ENCODE results near the gene DISP1. TPM values are rescaled to one million over a fixed set of nuclear protein-coding genes. Genes with fewer than 3 reads are reported as not detected.

Gene DISP1
- total and polyA plus RNA-seq, 4 experiments from 2014 or later = 1.9 to 4.2 (median 3.4) TPM

- peaks cover 0 to 3% (median 0%) of the 10 kb centered on the region in 8 donors for H3K9me3 Mint-ChIP-seq
- peaks cover 0 to 4% (median 2%) of the 10 kb centered on the region in 4 donors for H3K4me1 Mint-ChIP-seq
- Histone ChIP-seq H3K36me3 (ENCODE audit: insufficient read depth, low read length) (no peaks in the 10 kb centered on the region), H3K27me3 (ENCODE audit: insufficient read depth, low read length) (no peaks in the 10 kb centered on the region), H3K27ac (ENCODE audit: low read depth, low read length) (no peak overlapping the region), H3K9me3 (ENCODE audit: control insufficient read depth in 1 of 2, low read length in 2 of 2) (no peaks in the 10 kb centered on the region), H3K4me1 (ENCODE audit: insufficient read depth, low read length) (peaks cover 5% of the 10 kb centered on the region), H3K4me3 (ENCODE audit: low read length in 2 of 2) (no peak overlapping the region)
- intact Hi-C loops (cut with micrococcal nuclease) = loop anchor here (5.0 kb wide), 1 partner anchor 887 kb away; no protein-coding TSS in a partner anchor
- H3K27ac Mint-ChIP-seq = no peak overlapping the region
- DNase-seq = no peak
- no peak overlapping the region for H3K4me3 Mint-ChIP-seq
- peaks cover 1 to 4% of the 10 kb centered on the region in 2 donors for H3K27me3 Mint-ChIP-seq
- ChIA-PET CTCF (ENCODE audit: partially characterized antibody) (interaction anchor here (0.8 to 2.5 kb wide), 3 partner anchors 286 to 329 kb away, joined by 4 to 13 read pairs (median 7); no protein-coding TSS in a partner anchor), POLR2A (ENCODE audit: partially characterized antibody) (no interaction called here)
- no peaks in the 10 kb centered on the region for H3K36me3 Mint-ChIP-seq
Observed at GRCh38 chr1:222794656-222795474, 20.0 kb upstream of the DISP1 start.

DNA sequence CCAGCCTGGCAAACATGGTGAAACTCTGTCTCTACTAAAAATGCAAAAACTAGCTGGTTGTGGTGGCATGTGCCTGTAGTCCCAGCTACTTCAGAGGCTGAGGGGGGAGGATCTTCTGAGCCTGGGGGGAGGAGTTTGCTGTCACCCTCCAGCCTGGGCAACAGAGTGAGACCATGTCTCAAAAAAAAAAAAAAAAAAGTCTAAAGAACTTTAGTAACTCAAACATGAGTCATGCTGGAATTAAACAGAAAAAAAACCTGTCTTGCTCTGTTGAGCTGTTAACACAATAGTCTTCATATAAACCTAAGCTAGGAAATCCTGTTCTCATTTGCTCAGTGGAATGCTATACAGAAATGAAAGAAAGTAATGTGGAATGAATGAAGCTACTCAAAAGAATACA, 16.7 kb upstream of the DISP1 start:
- no peak overlapping the region for H3K4me3 Mint-ChIP-seq
- Histone ChIP-seq H3K4me3 (ENCODE audit: low read length in 2 of 2) (no peak overlapping the region), H3K36me3 (ENCODE audit: insufficient read depth, low read length) (no peaks in the 10 kb centered on the region), H3K4me1 (ENCODE audit: insufficient read depth, low read length) (peaks cover 5% of the 10 kb centered on the region), H3K27me3 (ENCODE audit: insufficient read depth, low read length) (no peaks in the 10 kb centered on the region), H3K27ac (ENCODE audit: low read depth, low read length) (no peak overlapping the region), H3K9me3 (ENCODE audit: control insufficient read depth in 1 of 2, low read length in 2 of 2) (no peaks in the 10 kb centered on the region)
- no peaks in the 10 kb centered on the region for H3K9me3 Mint-ChIP-seq
- peaks cover 0 to 5% (median 2%) of the 10 kb centered on the region in 4 donors for H3K4me1 Mint-ChIP-seq
- no peak overlapping the region for H3K27ac Mint-ChIP-seq
- peaks cover 3 to 10% of the 10 kb centered on the region in 2 donors for H3K27me3 Mint-ChIP-seq
- intact Hi-C loops (cut with micrococcal nuclease) = no loop called here
- POLR2A ChIA-PET (ENCODE audit: partially characterized antibody) = interaction anchor here (0.6 to 0.7 kb wide), 2 partner anchors 34 to 128 kb away, joined by 3 read pairs; no protein-coding TSS in a partner anchor
- no peaks in the 10 kb centered on the region for H3K36me3 Mint-ChIP-seq
- CTCF ChIA-PET (ENCODE audit: partially characterized antibody) = interaction anchor here (0.5 to 0.9 kb wide), 2 partner anchors 21 to 326 kb away, joined by 4 read pairs; no protein-coding TSS in a partner anchor
- DNase-seq = no peak

GRCh38 chr1:222798975-222799374, 15.9 kb upstream of the DISP1 start:
- no peak overlapping the region for H3K4me3 Mint-ChIP-seq
- POLR2A ChIA-PET (ENCODE audit: partially characterized antibody) = no interaction called here
- H3K27me3 Mint-ChIP-seq = peaks cover 9 to 10% of the 10 kb centered on the region in 2 donors
- peaks cover 0 to 5% (median 2%) of the 10 kb centered on the region in 4 donors for H3K4me1 Mint-ChIP-seq
- Histone ChIP-seq H3K4me1 (ENCODE audit: insufficient read depth, low read length) (peaks cover 5% of the 10 kb centered on the region), H3K9me3 (ENCODE audit: control insufficient read depth in 1 of 2, low read length in 2 of 2) (no peaks in the 10 kb centered on the region), H3K27ac (ENCODE audit: low read depth, low read length) (no peak overlapping the region), H3K27me3 (ENCODE audit: insufficient read depth, low read length) (no peaks in the 10 kb centered on the region), H3K4me3 (ENCODE audit: low read length in 2 of 2) (no peak overlapping the region), H3K36me3 (ENCODE audit: insufficient read depth, low read length) (no peaks in the 10 kb centered on the region)
- DNase-seq = no peak
- H3K9me3 Mint-ChIP-seq = no peaks in the 10 kb centered on the region
- H3K27ac Mint-ChIP-seq = no peak overlapping the region
- intact Hi-C loops (cut with micrococcal nuclease) = no loop called here
- CTCF ChIA-PET (ENCODE audit: partially characterized antibody) = no interaction called here
- H3K36me3 Mint-ChIP-seq = no peaks in the 10 kb centered on the region

GRCh38 chr1:222801067-222801466, 13.8 kb upstream of the DISP1 start:
- CTCF ChIA-PET (ENCODE audit: partially characterized antibody) = no interaction called here

GRCh38 chr1:222811671-222812070, 3.2 kb upstream of the DISP1 start:
- Histone ChIP-seq H3K36me3 (ENCODE audit: insufficient read depth, low read length) (no peaks in the 10 kb centered on the region), H3K4me1 (ENCODE audit: insufficient read depth, low read length) (peaks cover 18% of the 10 kb centered on the region), H3K27me3 (ENCODE audit: insufficient read depth, low read length) (no peaks in the 10 kb centered on the region), H3K9me3 (ENCODE audit: control insufficient read depth in 1 of 2, low read length in 2 of 2) (no peaks in the 10 kb centered on the region), H3K27ac (ENCODE audit: low read depth, low read length) (no peak overlapping the region), H3K4me3 (ENCODE audit: low read length in 2 of 2) (no peak overlapping the region)
- peaks cover 0 to 4% of the 10 kb centered on the region in 2 donors for H3K36me3 Mint-ChIP-seq
- H3K27me3 Mint-ChIP-seq = peaks cover 2% of the 10 kb centered on the region in 2 donors
- POLR2A ChIA-PET (ENCODE audit: partially characterized antibody) = no interaction called here
- H3K4me3 Mint-ChIP-seq = no peak overlapping the region
- intact Hi-C loops (cut with micrococcal nuclease) = loop anchor here (10.0 kb wide), 1 partner anchor 347 kb away; no protein-coding TSS in a partner anchor
- DNase-seq = no peak
- H3K27ac Mint-ChIP-seq = no peak overlapping the region
- CTCF ChIA-PET (ENCODE audit: partially characterized antibody) = no interaction called here
- H3K9me3 Mint-ChIP-seq = no peaks in the 10 kb centered on the region
- H3K4me1 Mint-ChIP-seq = peaks cover 16 to 27% (median 21%) of the 10 kb centered on the region in 4 donors

More at GRCh38 chr1:222801067-222801466, 13.8 kb upstream of the DISP1 start:
- no peaks in the 10 kb centered on the region for H3K9me3 ChIP-seq (ENCODE audit: control insufficient read depth in 1 of 2, low read length in 2 of 2)
- Mint-ChIP-seq H3K9me3 (no peaks in the 10 kb centered on the region), H3K27ac (no peak overlapping the region), H3K4me3 (no peak overlapping the region), H3K27me3 (peaks cover 12 to 16% of the 10 kb centered on the region in 2 donors), H3K4me1 (peaks cover 0 to 5% (median 2%) of the 10 kb centered on the region in 4 donors), H3K36me3 (no peaks in the 10 kb centered on the region)
- H3K4me3 ChIP-seq (ENCODE audit: low read length in 2 of 2) = no peak overlapping the region
- POLR2A ChIA-PET (ENCODE audit: partially characterized antibody) = no interaction called here
- H3K27me3 ChIP-seq (ENCODE audit: insufficient read depth, low read length) = no peaks in the 10 kb centered on the region
- H3K4me1 ChIP-seq (ENCODE audit: insufficient read depth, low read length) = peaks cover 5% of the 10 kb centered on the region
- intact Hi-C loops (cut with micrococcal nuclease) = no loop called here
- DNase-seq = no peak
- no peaks in the 10 kb centered on the region for H3K36me3 ChIP-seq (ENCODE audit: insufficient read depth, low read length)
- no peak overlapping the region for H3K27ac ChIP-seq (ENCODE audit: low read depth, low read length)

DNA sequence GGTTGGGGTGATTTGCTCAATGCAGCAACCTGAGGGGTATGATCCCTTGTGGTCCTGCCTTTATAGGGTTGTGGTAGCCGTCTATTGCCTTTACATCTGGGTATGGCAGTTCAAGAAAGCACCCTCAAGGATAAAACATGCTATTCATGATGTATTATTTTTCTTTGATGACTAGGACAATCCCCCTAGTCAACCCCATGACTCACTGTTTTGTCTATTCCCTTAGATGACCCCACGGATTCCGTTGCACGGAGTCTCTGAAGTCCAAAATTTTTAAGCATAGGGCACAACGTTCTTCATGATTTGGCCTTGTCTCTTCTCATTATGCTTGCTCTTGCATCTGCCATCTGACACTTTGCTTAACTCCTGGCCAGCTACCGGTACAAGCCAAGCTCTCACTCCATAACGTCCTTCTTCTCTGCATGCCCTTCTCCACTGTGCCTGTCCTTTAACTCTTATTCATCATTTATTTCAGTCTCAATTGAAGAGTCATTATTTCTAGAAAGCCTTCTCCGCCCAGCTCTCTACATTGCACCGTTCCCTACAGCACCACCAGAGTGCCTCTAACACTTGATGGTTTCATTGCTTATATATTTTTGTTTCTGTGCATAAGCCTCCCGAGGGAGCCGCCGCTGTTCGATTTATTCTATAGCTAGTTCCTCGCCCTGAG, 838 bp upstream of the DISP1 start:
- no peaks in the 10 kb centered on the region for H3K9me3 Mint-ChIP-seq
- H3K4me3 Mint-ChIP-seq = peak overlapping the region; percentile 88 to 97 (median 94)
- H3K27me3 ChIP-seq (ENCODE audit: insufficient read depth, low read length) = no peaks in the 10 kb centered on the region
- intact Hi-C loops (cut with micrococcal nuclease) = loop anchor here (10.0 kb wide), 1 partner anchor 349 kb away; no protein-coding TSS in a partner anchor
- H3K27ac Mint-ChIP-seq = peak overlapping the region; percentile 55 to 95 (median 91)
- H3K4me1 Mint-ChIP-seq = peaks cover 18 to 30% (median 24%) of the 10 kb centered on the region in 4 donors
- H3K27me3 Mint-ChIP-seq = peaks cover 2% of the 10 kb centered on the region in 2 donors
- H3K36me3 ChIP-seq (ENCODE audit: insufficient read depth, low read length) = no peaks in the 10 kb centered on the region
- no peak for DNase-seq
- ChIA-PET POLR2A (ENCODE audit: partially characterized antibody) (interaction anchor here (0.5 kb wide), 1 partner anchor 21 kb away, joined by 3 read pairs; no protein-coding TSS in a partner anchor), CTCF (ENCODE audit: partially characterized antibody) (no interaction called here)
- H3K36me3 Mint-ChIP-seq = peaks cover 0 to 4% of the 10 kb centered on the region in 2 donors
- H3K4me3 ChIP-seq (ENCODE audit: low read length in 2 of 2) = peak overlapping the region; percentile 40 to 75
- peak overlapping the region; percentile 52 for H3K27ac ChIP-seq (ENCODE audit: low read depth, low read length)
- H3K9me3 ChIP-seq (ENCODE audit: control insufficient read depth in 1 of 2, low read length in 2 of 2) = no peaks in the 10 kb centered on the region
- H3K4me1 ChIP-seq (ENCODE audit: insufficient read depth, low read length) = peaks cover 18% of the 10 kb centered on the region

DNA sequence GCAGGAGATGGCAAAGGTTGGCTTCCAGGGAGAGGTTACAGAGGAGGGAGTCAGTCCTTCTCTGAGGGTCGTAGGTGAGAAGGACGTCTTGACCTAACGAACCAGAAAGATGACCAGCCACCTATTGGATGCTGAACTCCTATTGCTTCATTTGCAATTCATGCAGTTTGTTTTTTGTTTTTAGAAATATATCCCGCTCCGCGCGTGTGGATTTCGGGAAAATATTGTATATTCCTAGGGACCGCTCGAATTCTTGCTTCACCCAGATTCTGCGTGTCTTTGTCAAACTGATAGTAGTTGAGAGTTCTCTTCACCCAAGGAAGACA, 564 bp downstream of the DISP1 start:
- ChIA-PET POLR2A (ENCODE audit: partially characterized antibody) (no interaction called here), CTCF (ENCODE audit: partially characterized antibody) (interaction anchor here (0.7 to 1.2 kb wide), 2 partner anchors 8 to 308 kb away, joined by 3 read pairs; no protein-coding TSS in a partner anchor)
- intact Hi-C loops (cut with micrococcal nuclease) = loop anchor here (1.0 to 10.0 kb wide), 2 partner anchors 102 to 351 kb away; no protein-coding TSS in a partner anchor
- no peaks in the 10 kb centered on the region for H3K9me3 Mint-ChIP-seq
- peak overlapping the region; percentile 55 to 95 (median 88) for H3K27ac Mint-ChIP-seq
- Histone ChIP-seq H3K4me1 (ENCODE audit: insufficient read depth, low read length) (peaks cover 18% of the 10 kb centered on the region), H3K4me3 (ENCODE audit: low read length in 2 of 2) (peak overlapping the region; percentile 27 to 75), H3K36me3 (ENCODE audit: insufficient read depth, low read length) (no peaks in the 10 kb centered on the region), H3K9me3 (ENCODE audit: control insufficient read depth in 1 of 2, low read length in 2 of 2) (no peaks in the 10 kb centered on the region), H3K27me3 (ENCODE audit: insufficient read depth, low read length) (no peaks in the 10 kb centered on the region), H3K27ac (ENCODE audit: low read depth, low read length) (peak overlapping the region; percentile 52)
- peaks cover 18 to 30% (median 24%) of the 10 kb centered on the region in 4 donors for H3K4me1 Mint-ChIP-seq
- H3K36me3 Mint-ChIP-seq = peaks cover 0 to 4% of the 10 kb centered on the region in 2 donors
- peaks cover 0 to under 1% of the 10 kb centered on the region in 2 donors for H3K27me3 Mint-ChIP-seq
- H3K4me3 Mint-ChIP-seq = peak overlapping the region; percentile 91 to 97 (median 94)
- no peak for DNase-seq

All from CD4-positive, alpha-beta memory T cell (primary cell).